Type B pancreatic cell (in vitro differentiated cells): Measurements from ENCODE around the gene CENPS. TPM values are rescaled to one million over a fixed set of nuclear protein-coding genes. Genes with fewer than 3 reads are reported as not detected.

Source experiments
- DNase-seq: peaks from one replicate; pipeline ENCODE4 v3.0.0; 2021; ENCODE audit warnings: mixed read lengths; ENCODE audit not compliant: unreplicated experiment; ENCODE audit errors: extremely low spot score
- H3K27ac Mint-ChIP-seq: 2 replicates; pipeline ENCODE4 v1.8.0; 2021; ENCODE audit warnings: mild to moderate bottlenecking, mixed read lengths
- H3K27me3 Mint-ChIP-seq: 2 replicates; pipeline ENCODE4 v1.8.0; 2021; ENCODE audit warnings: mixed read lengths
- H3K36me3 Mint-ChIP-seq: 2 replicates; pipeline ENCODE4 v1.8.0; 2021; ENCODE audit warnings: mixed read lengths
- H3K4me1 Mint-ChIP-seq: one replicate; pipeline ENCODE4 v1.8.0; 2021; ENCODE audit warnings: mixed read lengths; ENCODE audit not compliant: unreplicated experiment
- H3K4me3 Mint-ChIP-seq: 2 replicates; pipeline ENCODE4 v1.8.0; 2021; ENCODE audit warnings: mild to moderate bottlenecking, mixed read lengths
- H3K9me3 Mint-ChIP-seq: 2 replicates; pipeline ENCODE4 v1.8.0; 2021; ENCODE audit warnings: mixed read lengths
- total RNA-seq: library from RNA; stranded (reverse); gene quantifications from 2 replicates; pipeline ENCODE4 v1.2.1, GENCODE V29; 2021; ENCODE audit warnings: low replicate concordance
- TF ChIP-seq, protein P1 (sequence below): fragments of 200-600 bp; sonication (generic); conservative IDR thresholded peaks from 2 replicates; pipeline ENCODE4 v1.5.0; 2021; ENCODE audit warnings: antibody characterized with exemption, mild to moderate bottlenecking

Gene CENPS
- total RNA-seq, 1 donor from 2014 or later, result 24.7 TPM

DNA sequence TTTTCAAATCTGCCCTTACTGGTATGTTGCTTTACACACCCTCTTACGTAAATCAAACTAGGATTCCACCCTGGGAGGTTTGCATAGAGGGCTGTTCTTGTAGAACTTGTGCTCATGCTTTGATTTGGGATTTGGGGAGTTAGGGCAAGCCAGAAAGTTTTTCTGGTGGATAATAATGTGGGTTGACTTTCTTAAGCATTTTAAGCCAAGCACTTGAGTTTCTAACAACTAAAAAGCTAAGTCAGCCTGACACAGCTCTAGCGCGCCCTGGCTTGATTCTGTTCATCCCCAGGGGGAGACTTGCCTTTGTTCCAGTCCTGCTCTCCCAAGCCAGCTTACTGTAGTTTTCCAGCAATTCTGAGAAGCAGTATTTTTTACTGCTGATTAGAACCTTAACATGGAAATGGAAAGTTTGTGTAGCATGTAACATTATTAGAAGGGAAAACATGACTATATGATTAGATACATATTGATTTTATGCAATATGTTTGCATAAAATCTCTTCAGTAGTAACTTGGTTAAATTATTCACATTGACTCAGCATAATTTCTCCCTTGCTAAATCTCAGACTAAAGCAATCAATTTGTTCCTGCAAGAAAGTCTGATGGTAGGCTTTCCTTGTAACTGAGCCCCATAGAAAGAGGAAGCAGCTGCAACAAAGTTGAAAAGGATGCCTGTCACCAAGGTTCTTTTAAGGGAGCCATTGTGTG, 42.4 kb upstream of the CENPS start:
- no peak for DNase-seq
- H3K4me1 Mint-ChIP-seq, result peaks cover 28% of the 10 kb centered on the region
- no peaks in the 10 kb centered on the region for H3K9me3 Mint-ChIP-seq

DNA sequence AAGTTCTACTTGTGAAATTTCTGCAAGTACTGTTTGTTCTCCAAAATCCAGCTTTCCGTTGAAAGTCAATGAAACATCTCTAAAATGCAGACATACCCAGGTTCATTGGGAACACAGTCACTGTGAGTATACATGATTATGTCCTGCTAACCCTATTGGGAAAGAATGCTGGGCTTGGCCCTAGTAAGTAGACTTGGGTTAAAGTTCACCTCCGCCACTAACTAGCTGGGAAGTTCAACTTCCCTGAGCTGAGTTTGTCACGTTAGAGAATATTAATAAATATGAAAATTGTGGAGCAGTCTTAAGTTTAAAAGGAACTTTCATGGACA, 41.9 kb upstream of the CENPS start:
- no peak for DNase-seq
- peaks cover 28% of the 10 kb centered on the region for H3K4me1 Mint-ChIP-seq
- H3K27ac Mint-ChIP-seq, result peak overlapping the region; percentile 99
- H3K9me3 Mint-ChIP-seq, result no peaks in the 10 kb centered on the region
- H3K4me3 Mint-ChIP-seq, result peak overlapping the region; percentile 74
- H3K27me3 Mint-ChIP-seq, result no peaks in the 10 kb centered on the region
- TF ChIP-seq, protein P1, sequence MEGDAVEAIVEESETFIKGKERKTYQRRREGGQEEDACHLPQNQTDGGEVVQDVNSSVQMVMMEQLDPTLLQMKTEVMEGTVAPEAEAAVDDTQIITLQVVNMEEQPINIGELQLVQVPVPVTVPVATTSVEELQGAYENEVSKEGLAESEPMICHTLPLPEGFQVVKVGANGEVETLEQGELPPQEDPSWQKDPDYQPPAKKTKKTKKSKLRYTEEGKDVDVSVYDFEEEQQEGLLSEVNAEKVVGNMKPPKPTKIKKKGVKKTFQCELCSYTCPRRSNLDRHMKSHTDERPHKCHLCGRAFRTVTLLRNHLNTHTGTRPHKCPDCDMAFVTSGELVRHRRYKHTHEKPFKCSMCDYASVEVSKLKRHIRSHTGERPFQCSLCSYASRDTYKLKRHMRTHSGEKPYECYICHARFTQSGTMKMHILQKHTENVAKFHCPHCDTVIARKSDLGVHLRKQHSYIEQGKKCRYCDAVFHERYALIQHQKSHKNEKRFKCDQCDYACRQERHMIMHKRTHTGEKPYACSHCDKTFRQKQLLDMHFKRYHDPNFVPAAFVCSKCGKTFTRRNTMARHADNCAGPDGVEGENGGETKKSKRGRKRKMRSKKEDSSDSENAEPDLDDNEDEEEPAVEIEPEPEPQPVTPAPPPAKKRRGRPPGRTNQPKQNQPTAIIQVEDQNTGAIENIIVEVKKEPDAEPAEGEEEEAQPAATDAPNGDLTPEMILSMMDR, result no peak
- peaks cover 10% of the 10 kb centered on the region for H3K36me3 Mint-ChIP-seq

More for the DNA sequence above, 42.4 kb upstream of the CENPS start:
- no peaks in the 10 kb centered on the region for H3K27me3 Mint-ChIP-seq
- H3K27ac Mint-ChIP-seq, result peak overlapping the region; percentile 99
- peaks cover 12% of the 10 kb centered on the region for H3K36me3 Mint-ChIP-seq
- H3K4me3 Mint-ChIP-seq, result peak overlapping the region; percentile 74
- TF ChIP-seq, protein P1, result no peak

DNA sequence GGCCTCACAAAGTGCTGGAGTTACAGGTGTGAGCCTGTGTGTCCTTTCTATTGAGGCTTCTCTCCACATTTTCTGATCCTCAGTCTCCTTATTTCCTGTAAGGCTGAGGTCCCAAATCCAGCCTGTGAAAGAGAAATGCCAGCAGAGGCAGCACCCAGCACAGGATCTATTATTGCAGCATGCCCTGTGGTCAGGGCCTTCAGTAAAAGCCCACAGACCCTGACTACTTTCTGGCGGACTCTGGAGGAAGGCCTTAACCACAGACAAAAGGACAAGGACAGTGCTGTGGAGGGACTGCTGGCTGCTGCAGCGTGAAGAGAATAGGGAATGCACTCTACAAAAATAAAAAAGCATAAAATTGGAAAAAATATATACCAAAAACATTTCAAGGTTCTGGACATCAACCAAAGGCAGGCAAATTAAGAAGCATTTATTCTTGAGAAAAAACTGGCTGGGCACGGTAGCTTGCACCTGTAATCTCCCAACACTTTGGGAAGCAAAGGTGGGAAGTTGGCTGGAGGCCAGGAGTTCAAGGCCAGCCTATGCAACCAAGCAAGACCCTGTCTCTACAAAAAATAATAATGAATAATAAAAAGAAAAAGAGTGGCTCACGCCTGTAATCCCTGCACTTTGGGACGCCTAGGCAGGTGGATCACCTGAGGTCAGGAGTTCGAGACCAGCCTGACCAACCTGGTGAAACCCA, 40.8 kb upstream of the CENPS start:
- Mint-ChIP-seq H3K4me1 (peaks cover 28% of the 10 kb centered on the region), H3K27ac (peak overlapping the region; percentile 16), H3K4me3 (no peak overlapping the region)

DNA sequence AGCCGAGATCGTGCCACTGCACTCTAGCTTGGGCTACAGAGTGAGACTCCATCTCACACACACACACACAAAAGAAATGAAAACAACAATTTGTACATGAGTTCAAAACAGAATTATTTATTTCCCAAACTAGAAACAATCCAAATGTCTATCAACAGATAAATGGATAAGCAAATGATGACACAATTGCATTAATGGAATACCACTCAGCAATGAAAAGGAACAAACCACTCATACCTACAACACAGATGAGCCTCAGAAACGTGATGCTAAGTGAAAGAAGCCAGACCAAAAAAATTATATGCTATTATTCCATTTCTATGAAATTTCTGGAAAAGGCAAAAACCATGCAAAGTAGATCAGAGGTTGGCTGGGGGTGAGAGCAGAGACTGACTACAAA, 33.4 kb upstream of the CENPS start:
- no peaks in the 10 kb centered on the region for H3K9me3 Mint-ChIP-seq
- TF ChIP-seq, protein P1, result no peak
- peak overlapping the region; percentile 77 for H3K4me3 Mint-ChIP-seq
- DNase-seq, result no peak
- peaks cover 21% of the 10 kb centered on the region for H3K4me1 Mint-ChIP-seq
- H3K27me3 Mint-ChIP-seq, result no peaks in the 10 kb centered on the region
- H3K27ac Mint-ChIP-seq, result no peak overlapping the region
- peaks cover 10% of the 10 kb centered on the region for H3K36me3 Mint-ChIP-seq

More for the DNA sequence above, 40.8 kb upstream of the CENPS start:
- no peaks in the 10 kb centered on the region for H3K27me3 Mint-ChIP-seq
- H3K9me3 Mint-ChIP-seq, result no peaks in the 10 kb centered on the region
- no peak for DNase-seq
- peaks cover 5% of the 10 kb centered on the region for H3K36me3 Mint-ChIP-seq
- TF ChIP-seq, protein P1, result no peak

DNA sequence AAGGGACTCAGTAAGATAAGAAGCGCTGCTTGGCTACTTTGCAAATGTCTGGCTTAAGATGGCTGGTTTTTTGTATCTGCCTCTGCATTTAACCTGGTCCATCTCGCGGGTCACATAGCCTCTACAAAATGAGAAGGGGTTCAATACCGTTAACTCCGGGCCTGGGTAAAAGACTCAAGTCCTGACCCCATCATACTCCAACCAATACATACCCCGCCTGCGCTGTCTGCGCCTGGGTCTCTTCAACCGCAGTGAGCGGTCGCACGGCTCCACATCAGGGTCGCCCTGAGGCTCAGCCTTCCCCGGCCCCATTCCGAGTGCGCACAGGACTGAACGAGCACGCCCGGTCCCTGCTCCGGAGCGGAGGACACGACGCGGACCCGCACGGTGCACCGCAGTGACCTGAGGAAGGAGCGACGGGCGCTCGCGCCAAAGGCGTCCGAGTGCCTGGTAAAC, 31.9 kb upstream of the CENPS start:
- Mint-ChIP-seq H3K4me3 (peak overlapping the region; percentile 95), H3K27me3 (no peaks in the 10 kb centered on the region), H3K27ac (peak overlapping the region; percentile 91)

More for the DNA sequence above, 31.9 kb upstream of the CENPS start:
- Mint-ChIP-seq H3K9me3 (no peaks in the 10 kb centered on the region), H3K4me1 (peaks cover 21% of the 10 kb centered on the region), H3K36me3 (peaks cover 10% of the 10 kb centered on the region)
- TF ChIP-seq, protein P1, result no peak
- DNase-seq, result no peak
